Measurements from ENCODE around the gene WDR74. TPM values are rescaled to one million over a fixed set of nuclear protein-coding genes. Genes with fewer than 3 reads are reported as not detected.
A peak's percentile ranks its signal among the peaks of the same experiment; 100 is the strongest.

Gene WDR74
- total and polyA plus RNA-seq, 9 of the 15 experiments (the other 6 are each of a cell fraction or from before 2014, with no cell fraction given): 32.7 to 210 (median 114) TPM

- no peak for TF ChIP-seq ESRRB (CRISPR knock-in tag; IDR thresholded peaks at IDR 0.05; ENCODE audit: borderline replicate concordance)
- TF ChIP-seq POLR2G (IDR thresholded peaks at IDR 0.05; ENCODE audit: low read depth, low read length): peak; percentile 95
- TF ChIP-seq SRSF1 (IDR thresholded peaks at IDR 0.05; ENCODE audit: low read depth, low read length): no peak
- TF ChIP-seq TEAD2 (tag; IDR thresholded peaks at IDR 0.05): no peak
- no peak for TF ChIP-seq ZKSCAN3 (CRISPR knock-in tag; IDR thresholded peaks at IDR 0.05)
- peak; percentile 73; the same call in 1 of the 2 replicates for TF ChIP-seq POLR2H (tag; IDR thresholded peaks at IDR 0.05; ENCODE audit: low read depth)
- TF ChIP-seq ZNF318 (IDR thresholded peaks at IDR 0.05; ENCODE audit: borderline replicate concordance in 1 of 2, low read depth in 1 of 2): no peak
- no peak for TF ChIP-seq ZBTB5 (IDR thresholded peaks at IDR 0.05)
- no peak for TF ChIP-seq EHMT2 (IDR thresholded peaks at IDR 0.05)
- TF ChIP-seq TEAD4 (IDR thresholded peaks at IDR 0.05; ENCODE audit: low read length): 0 out of 2 replicates have a peak, but pooled peaks have one; percentile 3
- no peak for TF ChIP-seq TEAD4 (CRISPR knock-in tag; IDR thresholded peaks at IDR 0.05; ENCODE audit: borderline replicate concordance)
- no peak for TF ChIP-seq RHOXF2B (CRISPR knock-in tag; conservative IDR thresholded peaks at IDR 0.05)
Observed at GRCh38 chr11:62791501-62792201, 47.7 kb downstream of the WDR74 start, which contains the start of gene TMEM223 (continued).

Data from K562 (cell line).